GM12892 (cell line): ENCODE results near the gene USP46.

Source experiments
- POLR2A ChIP-seq: IDR thresholded peaks from 2 replicates; pipeline ENCODE4 v1.6.1; 2011; ENCODE audit warnings: low read depth, low read length, control low read depth
- POLR2AphosphoS5 ChIP-seq: IDR thresholded peaks from 2 replicates; pipeline ENCODE4 v1.6.1; 2011; ENCODE audit warnings: low read depth, low read length, control low read depth
- TAF1 ChIP-seq: IDR thresholded peaks from 2 replicates; pipeline ENCODE4 v1.6.1; 2011; ENCODE audit warnings: low read depth, mild to moderate bottlenecking, control low read depth, low read length, borderline replicate concordance

DNA sequence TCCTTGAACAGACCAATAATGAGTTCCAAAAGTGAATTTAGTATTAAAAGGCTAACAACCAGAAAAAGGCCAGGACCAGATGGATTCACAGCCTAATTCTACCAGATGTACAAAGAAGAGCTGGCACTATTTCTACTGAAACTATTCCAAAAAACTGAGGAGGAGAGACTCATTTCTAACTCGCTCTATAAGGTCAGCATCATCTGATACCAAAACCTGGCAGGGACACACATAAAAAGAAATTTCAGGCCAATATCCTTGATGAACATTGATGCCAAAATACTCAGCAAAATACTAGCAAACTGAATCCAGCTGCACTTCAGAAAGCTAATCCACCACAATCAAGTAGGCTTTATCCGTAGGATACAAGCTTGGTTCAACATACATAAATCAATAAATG lies 35.8 kb upstream of the USP46 start:
- TF ChIP-seq TAF1 = no peak
- no peak for TF ChIP-seq POLR2A
- no peak for TF ChIP-seq POLR2AphosphoS5
